SK-N-SH treated with all-trans-retinoic acid at 6 μM for 48 hours (cell line): ENCODE measurements around the gene NUP93.

Source experiments
- ARNTL ChIP-seq: fragments of 450-650 bp; formaldehyde crosslinking; IDR thresholded peaks from 2 replicates; pipeline ENCODE4 v1.5.0; 2020; ENCODE audit warnings: low read depth, mild to moderate bottlenecking, moderate library complexity, borderline replicate concordance
- BACH2 ChIP-seq: fragments of 250-450 bp; sonication (Bioruptor Pico); IDR thresholded peaks from 2 replicates; pipeline ENCODE4 v1.9.0; 2021; ENCODE audit warnings: mild to moderate bottlenecking, borderline replicate concordance
- OSR1 ChIP-seq: fragments of 250-450 bp; sonication (Bioruptor Pico); IDR thresholded peaks from 2 replicates; pipeline ENCODE4 v1.8.0; 2022; ENCODE audit warnings: moderate library complexity, mild to moderate bottlenecking, inconsistent platforms
- TCF4 ChIP-seq: fragments of 250-450 bp; sonication (Bioruptor Pico); IDR thresholded peaks from 2 replicates; pipeline ENCODE4 v1.8.0; 2021; ENCODE audit warnings: mild to moderate bottlenecking, moderate library complexity, borderline replicate concordance
- ZFP3 ChIP-seq: fragments of 250-450 bp; sonication (Bioruptor Pico); IDR thresholded peaks from 2 replicates; pipeline ENCODE4 v1.5.0; 2020; ENCODE audit warnings: mild to moderate bottlenecking, moderate library complexity
- TF ChIP-seq, protein P1 (sequence below): fragments of 250-450 bp; sonication (Bioruptor Pico); IDR thresholded peaks from 2 replicates; pipeline ENCODE4 v1.5.1; 2020; ENCODE audit warnings: low read depth, mild to moderate bottlenecking, moderate library complexity

DNA sequence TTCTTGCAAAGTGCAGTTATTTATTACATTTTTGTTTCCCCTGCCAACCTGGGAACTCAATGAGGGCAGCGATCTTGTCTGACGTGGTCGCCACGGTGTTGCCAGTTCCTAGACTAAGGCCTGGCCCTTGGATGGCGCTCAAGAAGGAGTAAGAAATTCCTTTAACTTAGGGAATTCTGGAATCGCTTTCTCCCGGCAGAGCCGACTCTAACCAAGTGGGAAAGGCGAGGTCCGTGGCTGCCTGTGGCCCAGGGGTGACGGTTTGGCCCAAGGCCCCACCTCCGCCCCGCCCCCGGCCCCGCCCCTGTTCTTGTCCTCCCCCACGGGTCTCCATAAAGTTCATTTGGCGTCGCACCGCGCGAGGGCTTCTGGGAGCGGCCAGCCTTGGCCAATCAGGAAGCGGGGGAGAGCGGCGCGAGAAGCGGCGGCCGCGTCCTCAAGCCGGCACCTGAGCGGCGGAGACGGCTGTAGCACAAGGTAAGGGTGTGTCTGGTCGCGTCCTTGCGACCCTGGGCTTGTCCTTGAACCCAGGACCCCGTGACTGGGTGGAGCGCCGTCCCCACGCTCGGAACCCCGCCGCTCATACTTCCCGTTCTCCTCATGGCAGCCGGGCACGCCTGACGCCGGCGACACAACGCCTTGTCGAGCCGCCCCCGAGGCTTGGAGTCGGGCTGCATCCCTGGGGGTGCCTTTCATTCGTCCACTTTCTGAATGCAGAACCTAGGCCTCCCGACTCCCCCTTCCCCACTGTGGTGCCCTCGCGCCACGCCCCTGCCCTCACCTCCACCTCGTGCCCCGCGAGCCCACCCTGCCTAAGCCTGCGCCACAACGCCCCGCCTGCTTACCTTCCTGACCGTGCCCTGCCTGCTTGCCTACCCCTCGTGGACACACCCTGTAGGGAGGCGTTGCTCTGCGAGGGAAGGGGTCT lies at the start of gene NUP93:
- TF ChIP-seq BACH2 (CRISPR knock-in tag) (no peak), ARNTL (CRISPR knock-in tag) (no peak), TCF4 (CRISPR knock-in tag) (no peak), ZFP3 (no peak), OSR1 (no peak)
- TF ChIP-seq, protein P1, sequence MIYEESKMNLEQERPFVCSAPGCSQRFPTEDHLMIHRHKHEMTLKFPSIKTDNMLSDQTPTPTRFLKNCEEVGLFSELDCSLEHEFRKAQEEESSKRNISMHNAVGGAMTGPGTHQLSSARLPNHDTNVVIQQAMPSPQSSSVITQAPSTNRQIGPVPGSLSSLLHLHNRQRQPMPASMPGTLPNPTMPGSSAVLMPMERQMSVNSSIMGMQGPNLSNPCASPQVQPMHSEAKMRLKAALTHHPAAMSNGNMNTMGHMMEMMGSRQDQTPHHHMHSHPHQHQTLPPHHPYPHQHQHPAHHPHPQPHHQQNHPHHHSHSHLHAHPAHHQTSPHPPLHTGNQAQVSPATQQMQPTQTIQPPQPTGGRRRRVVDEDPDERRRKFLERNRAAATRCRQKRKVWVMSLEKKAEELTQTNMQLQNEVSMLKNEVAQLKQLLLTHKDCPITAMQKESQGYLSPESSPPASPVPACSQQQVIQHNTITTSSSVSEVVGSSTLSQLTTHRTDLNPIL = no peak
